Parathyroid adenoma (tissue), 2 donors: ENCODE results near the gene ZNF862.

Experiments used
- H2AFZ ChIP-seq: fragments of 300-600 bp; sonication (generic); one replicate; pipeline ENCODE4 v1.7.0; 2017; ENCODE audit warnings: antibody characterized with exemption, mild to moderate bottlenecking
- H3K27ac ChIP-seq: fragments of 300-600 bp; sonication (generic); one replicate; pipeline ENCODE4 v1.7.0; 2017
- H3K27me3 ChIP-seq: fragments of 300-600 bp; sonication (generic); one replicate; pipeline ENCODE4 v1.7.0; 2017; ENCODE audit warnings: low read length; ENCODE audit not compliant: control insufficient read depth, insufficient read depth
- H3K36me3 ChIP-seq: fragments of 300-600 bp; sonication (generic); one replicate; pipeline ENCODE4 v1.7.0; 2017; ENCODE audit warnings: low read length; ENCODE audit not compliant: control insufficient read depth, insufficient read depth
- H3K4me1 ChIP-seq: fragments of 300-600 bp; sonication (generic); one replicate; pipeline ENCODE4 v1.7.0; 2017; ENCODE audit warnings: control low read depth
- H3K4me2 ChIP-seq: fragments of 300-600 bp; sonication (generic); one replicate; pipeline ENCODE4 v1.7.0; 2017; ENCODE audit warnings: low read length
- H3K4me3 ChIP-seq: fragments of 300-600 bp; sonication (generic); one replicate; pipeline ENCODE4 v1.7.0; 2017; ENCODE audit warnings: low read depth, low read length
- H3K79me2 ChIP-seq: fragments of 300-600 bp; sonication (generic); one replicate; pipeline ENCODE4 v1.7.0; 2017; ENCODE audit warnings: control low read depth
- H3K9ac ChIP-seq: fragments of 300-600 bp; sonication (generic); one replicate; pipeline ENCODE4 v1.7.0; 2017; ENCODE audit warnings: mild to moderate bottlenecking
- H3K9me3 ChIP-seq: fragments of 300-600 bp; sonication (generic); one replicate; pipeline ENCODE4 v1.7.0; 2017; ENCODE audit warnings: low read length; ENCODE audit not compliant: control insufficient read depth
- CTCF ChIP-seq: fragments of 300-600 bp; sonication (generic); IDR thresholded peaks from one replicate; pipeline ENCODE4 v1.7.0; 2017; ENCODE audit warnings: antibody characterized with exemption, mild to moderate bottlenecking
- donor health status: primary hyperparathyroidism.

The ZNF862 gene

DNA sequence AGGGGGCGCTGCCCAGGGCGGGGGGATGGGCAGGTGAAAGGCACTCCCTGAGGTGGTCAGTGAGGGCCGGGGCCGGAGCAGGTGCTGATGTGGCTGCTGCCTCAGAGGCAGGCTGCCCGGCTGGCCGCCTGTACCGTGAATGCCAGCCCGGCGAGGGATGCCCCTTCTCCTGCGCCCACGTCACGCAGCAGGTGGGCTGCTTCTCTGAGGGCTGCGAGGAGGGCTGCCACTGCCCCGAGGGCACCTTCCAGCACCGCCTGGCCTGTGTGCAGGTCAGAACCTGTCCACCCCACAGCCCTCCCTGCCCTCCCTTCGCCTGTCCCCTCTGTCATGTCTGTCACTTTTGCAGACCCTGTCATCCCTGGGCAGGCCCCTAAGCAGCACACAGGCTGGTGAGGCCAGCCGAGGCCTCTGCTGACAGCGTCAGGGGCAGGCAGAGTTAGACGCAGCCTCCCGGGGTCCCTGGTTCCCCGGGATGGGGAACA, 21.9 kb upstream of the ZNF862 start:
- no peaks in the 10 kb centered on the region for H3K36me3 ChIP-seq
- no peak overlapping the region for H2AFZ ChIP-seq
- H3K4me2 ChIP-seq, result no peak overlapping the region
- no peak overlapping the region for H3K4me3 ChIP-seq
- H3K4me1 ChIP-seq, result no peaks in the 10 kb centered on the region
- no peak for TF ChIP-seq CTCF
- no peak overlapping the region for H3K9ac ChIP-seq
- H3K9me3 ChIP-seq, result no peaks in the 10 kb centered on the region
- H3K27ac ChIP-seq, result no peak overlapping the region
- H3K79me2 ChIP-seq, result no peaks in the 10 kb centered on the region
- no peaks in the 10 kb centered on the region for H3K27me3 ChIP-seq

GRCh38 chr7:149816794-149817193, 21.4 kb upstream of the ZNF862 start:
- Histone ChIP-seq H3K9me3 (no peaks in the 10 kb centered on the region), H3K9ac (no peak overlapping the region), H2AFZ (no peak overlapping the region), H3K27me3 (no peaks in the 10 kb centered on the region), H3K4me1 (no peaks in the 10 kb centered on the region), H3K36me3 (no peaks in the 10 kb centered on the region), H3K79me2 (no peaks in the 10 kb centered on the region), H3K4me2 (no peak overlapping the region), H3K27ac (no peak overlapping the region), H3K4me3 (no peak overlapping the region)
- no peak for TF ChIP-seq CTCF

- Histone ChIP-seq H3K9me3 (no peaks in the 10 kb centered on the region), H3K9ac (no peak overlapping the region), H2AFZ (no peak overlapping the region), H3K27me3 (no peaks in the 10 kb centered on the region), H3K27ac (no peak overlapping the region), H3K4me2 (no peak overlapping the region), H3K4me1 (no peaks in the 10 kb centered on the region), H3K36me3 (no peaks in the 10 kb centered on the region), H3K79me2 (no peaks in the 10 kb centered on the region), H3K4me3 (no peak overlapping the region)
- no peak for TF ChIP-seq CTCF
Observed at GRCh38 chr7:149817301-149817771, 20.8 kb upstream of the ZNF862 start.

GRCh38 chr7:149817836-149818535, 20.2 kb upstream of the ZNF862 start:
- Histone ChIP-seq H3K4me3 (no peak overlapping the region), H2AFZ (no peak overlapping the region), H3K27me3 (no peaks in the 10 kb centered on the region), H3K27ac (no peak overlapping the region), H3K4me1 (no peaks in the 10 kb centered on the region), H3K36me3 (no peaks in the 10 kb centered on the region), H3K9me3 (no peaks in the 10 kb centered on the region), H3K79me2 (no peaks in the 10 kb centered on the region), H3K9ac (no peak overlapping the region), H3K4me2 (no peak overlapping the region)
- TF ChIP-seq CTCF, result no peak

- no peak overlapping the region for H3K27ac ChIP-seq
- no peak overlapping the region for H3K4me3 ChIP-seq
- H2AFZ ChIP-seq, result no peak overlapping the region
- H3K36me3 ChIP-seq, result no peaks in the 10 kb centered on the region
- no peaks in the 10 kb centered on the region for H3K27me3 ChIP-seq
- H3K79me2 ChIP-seq, result no peaks in the 10 kb centered on the region
- H3K9me3 ChIP-seq, result no peaks in the 10 kb centered on the region
- no peak overlapping the region for H3K9ac ChIP-seq
- TF ChIP-seq CTCF, result no peak
- H3K4me1 ChIP-seq, result no peaks in the 10 kb centered on the region
- no peak overlapping the region for H3K4me2 ChIP-seq
Observed at GRCh38 chr7:149818536-149818840, 19.7 kb upstream of the ZNF862 start.
